HG03135 (cell line): ENCODE measurements around the gene WNT5A.

ENCODE experiments used
- ATAC-seq: cut with Tn5 transposase; IDR thresholded peaks from one replicate; pipeline ENCODE4 v1.9.1; 2021; ENCODE audit warnings: mild to moderate bottlenecking, moderate library complexity; ENCODE audit not compliant: unreplicated experiment

WNT5A gene

DNA sequence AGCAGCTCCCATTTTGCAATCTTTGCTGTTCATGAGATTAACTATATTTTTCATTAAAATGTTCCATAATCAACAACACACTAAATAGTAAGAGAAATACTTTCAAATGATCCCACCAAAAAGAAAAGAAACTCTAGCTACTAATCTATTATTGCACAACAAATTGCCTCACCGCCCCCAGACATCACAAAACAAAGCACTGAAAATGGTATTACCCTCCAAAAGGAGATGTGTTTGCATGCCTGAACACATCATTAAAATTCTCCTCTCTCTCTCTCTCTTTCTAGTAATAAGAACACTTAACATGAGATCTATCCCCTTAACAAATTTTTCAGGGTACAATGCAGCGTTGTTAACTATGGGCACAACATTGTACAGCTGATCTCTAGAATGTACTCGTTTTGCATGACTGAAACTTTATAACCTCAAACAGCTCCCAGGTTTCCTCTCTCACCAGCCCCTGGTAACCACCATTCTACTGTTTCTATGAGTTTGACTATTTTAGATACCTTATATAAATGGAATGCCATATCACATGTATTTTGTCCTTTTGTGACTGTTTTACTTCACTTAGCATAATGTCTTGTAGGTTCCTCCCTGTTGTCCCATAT, 33.1 kb downstream of the WNT5A start:
- no peak for ATAC-seq

DNA sequence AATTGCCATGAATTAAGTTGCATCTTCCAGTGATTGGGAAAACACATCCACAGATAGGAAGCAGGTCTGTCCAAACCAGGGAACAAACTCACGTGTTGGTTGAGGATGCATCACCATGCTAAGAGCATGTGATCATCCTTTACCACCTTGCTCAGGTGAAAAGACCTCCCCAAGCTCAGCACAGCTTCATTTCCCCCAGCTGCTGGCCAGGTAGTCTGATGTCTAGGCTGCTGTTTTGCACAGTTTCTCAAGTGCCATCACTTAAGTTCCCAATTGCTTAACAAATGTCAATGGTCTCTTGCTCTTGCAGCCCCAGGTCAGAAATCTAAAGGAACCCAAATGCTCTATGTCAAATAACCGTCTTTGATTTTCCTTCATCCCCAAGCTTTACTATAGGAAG, 34.2 kb downstream of the WNT5A start:
- no peak for ATAC-seq

DNA sequence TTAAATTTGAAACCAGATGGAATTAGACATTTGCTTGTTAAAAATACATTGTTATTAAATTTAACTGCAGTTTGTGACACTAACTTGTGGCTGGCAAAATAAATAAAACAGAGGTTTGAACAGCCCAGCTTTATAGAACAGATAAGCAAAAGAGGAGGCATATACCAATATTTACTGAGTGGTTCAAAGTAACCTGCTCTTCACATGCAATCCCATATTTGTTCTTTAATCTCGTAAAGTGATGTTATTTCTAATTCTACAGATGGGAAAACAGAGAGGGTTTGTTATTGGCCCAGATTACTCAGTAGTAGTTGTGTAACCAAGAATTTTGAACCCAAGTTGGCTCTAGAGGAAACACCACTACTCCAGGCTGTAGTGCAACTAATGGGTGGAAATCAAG, 37.6 kb downstream of the WNT5A start:
- ATAC-seq, result no peak

DNA sequence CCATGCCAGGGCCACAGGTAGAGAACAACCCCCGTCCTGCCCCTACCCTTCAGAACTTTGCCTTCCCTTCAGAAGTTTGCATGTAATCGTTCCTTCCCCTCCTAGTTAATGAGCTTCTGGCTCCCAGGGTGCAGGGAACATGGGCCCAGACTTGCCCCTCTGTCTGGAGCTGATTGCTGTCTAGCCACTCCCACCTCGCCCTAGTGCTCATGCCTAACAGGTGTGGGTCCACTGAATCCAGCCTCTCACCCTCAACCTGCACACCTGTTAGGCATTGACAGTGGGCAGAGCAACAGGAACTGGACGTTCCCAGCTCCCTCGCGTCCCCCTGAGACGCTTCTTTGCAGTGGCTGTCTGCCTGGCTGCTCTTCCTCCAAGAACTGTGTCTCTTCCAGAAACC, 40.3 kb downstream of the WNT5A start:
- ATAC-seq, result no peak

DNA sequence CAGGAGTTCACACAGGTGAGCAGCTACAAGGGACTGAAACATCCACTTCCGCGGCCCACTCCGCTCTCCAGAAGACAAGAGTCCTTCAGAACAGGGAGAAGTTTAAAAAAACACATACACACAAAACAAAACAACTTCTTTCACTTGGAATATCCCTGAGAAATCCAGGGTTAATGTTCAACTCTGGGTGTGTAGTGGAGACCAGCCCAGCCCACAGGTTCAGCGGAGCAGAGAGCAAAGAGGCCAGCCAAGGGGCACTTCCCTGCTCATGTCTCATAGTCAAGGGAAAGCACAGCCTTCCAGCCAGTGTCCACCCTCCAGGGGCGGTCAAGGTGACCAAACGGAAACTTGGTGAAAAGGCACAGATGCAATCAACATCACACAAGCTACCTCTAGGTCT, 41.6 kb downstream of the WNT5A start:
- ATAC-seq, result no peak

DNA sequence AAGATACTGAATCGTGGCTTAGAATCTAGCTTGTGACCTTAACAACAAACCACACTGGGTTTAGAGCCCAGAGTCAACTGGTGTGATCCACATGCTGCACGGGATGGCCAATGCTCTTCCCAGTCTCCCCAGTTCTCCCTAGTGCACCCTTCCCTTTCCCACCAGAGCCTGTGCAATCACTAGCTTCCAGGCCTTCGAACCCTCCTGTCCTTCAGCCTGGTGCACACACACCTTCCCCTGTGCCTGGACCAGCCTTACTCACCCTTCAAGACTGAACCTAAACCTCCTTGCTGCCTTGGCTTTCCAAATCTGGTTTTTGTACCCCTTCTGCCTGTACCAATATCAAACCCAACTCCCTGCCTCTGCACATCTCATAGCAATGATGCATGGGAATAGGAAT, 43.8 kb downstream of the WNT5A start:
- ATAC-seq, result no peak

DNA sequence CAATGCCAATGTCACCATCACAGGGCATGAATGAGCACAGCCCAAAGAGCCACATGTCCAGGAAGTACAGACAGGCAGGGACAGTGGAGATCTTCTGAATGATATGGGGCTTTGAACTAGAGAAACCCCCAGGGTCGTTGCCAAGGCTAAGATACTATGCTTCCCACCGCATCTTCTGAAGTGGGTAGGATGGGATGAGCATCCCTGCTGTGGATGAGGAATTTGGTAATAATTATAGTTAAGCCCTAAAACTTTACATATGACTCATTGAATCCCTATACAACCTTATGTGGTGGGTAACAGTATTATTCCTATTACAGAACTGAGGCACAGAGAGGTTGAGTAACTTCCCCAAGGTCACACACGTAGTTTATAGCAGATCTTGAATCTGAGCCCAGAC, 44.2 kb downstream of the WNT5A start:
- no peak for ATAC-seq

DNA sequence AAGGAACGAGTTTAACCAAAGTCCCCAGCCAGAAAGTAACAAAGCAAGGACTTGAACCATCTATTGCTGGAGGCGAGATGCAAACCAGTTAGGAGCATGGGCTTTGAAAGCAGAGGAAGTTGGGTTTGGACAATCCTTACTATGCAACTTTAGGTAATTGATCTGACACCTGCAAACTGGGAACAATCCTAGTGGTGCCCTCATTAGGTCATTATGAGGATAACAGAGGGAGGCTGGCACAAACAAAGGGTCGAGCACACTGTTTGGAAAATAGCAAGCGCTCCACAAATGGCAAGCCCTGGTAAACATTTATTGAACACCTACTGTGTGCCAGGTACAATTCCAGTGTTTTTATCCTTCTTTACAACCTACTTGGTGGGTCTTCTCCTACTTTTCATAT, 45.6 kb downstream of the WNT5A start:
- no peak for ATAC-seq

DNA sequence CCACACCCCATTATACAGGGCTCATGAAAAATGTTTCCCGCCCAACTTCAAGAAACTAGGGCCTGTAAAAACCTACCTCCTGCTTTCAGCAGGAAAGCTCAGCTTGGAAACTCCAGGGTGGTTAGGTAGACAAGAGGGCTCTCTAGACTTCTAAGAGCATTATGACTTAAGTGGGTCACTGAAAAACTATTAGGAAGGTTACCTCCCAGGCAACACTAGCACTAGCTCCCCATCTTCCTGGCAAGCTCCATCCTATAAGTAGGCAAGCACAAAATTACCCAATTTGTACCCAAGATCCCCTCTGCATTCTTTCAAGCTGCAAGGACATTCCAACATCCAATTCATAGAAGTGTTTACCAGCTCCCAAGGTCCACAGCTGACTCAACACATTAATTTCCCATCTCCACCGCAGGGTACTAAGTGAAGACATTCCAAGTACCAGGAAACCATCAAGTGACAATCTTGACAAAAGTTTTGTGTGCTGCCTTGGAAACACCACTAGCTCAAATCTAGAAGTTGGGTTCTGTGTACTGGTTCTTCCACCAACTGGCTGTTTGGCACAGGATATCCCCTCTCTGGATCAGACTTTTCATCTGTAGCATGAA, 46.9 kb downstream of the WNT5A start:
- ATAC-seq, result no peak

DNA sequence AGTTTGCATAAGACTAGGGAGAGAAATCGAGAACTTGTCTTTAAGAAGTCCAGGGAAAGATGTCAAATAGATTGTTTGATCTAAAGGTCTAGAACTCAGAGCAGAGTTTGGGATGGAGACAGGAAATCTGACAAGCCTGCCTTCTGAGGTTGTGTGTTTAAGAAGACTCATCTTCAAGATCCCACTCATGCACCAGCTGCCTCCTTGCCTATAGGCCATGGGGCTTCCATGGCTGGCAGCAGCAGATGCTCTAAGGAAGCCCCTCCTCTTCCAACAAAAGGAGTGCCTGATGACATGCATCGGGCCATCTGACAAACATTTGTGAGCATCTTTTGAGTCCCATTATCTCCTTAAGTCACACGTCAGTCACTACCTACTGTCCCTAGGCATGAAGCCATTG, 47.4 kb downstream of the WNT5A start:
- ATAC-seq, result no peak

DNA sequence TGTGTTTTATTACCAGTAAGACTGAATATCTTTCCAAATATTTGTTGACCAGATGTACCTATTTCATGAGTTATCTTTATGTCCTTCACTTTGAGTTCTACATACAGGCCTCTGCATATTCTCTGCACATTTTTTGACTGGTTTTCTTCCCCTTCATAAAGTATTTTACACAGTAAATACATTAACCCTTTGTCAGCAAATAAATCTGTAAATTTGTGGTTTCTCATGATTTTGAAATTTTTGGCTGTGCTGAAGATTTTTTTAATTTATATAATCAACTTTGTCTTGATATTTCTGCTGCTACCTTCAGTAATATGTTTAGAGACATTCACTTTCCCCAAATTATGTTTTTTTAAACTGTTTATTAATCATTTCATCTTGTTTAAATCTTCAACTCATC, 50.5 kb downstream of the WNT5A start:
- ATAC-seq, result no peak

DNA sequence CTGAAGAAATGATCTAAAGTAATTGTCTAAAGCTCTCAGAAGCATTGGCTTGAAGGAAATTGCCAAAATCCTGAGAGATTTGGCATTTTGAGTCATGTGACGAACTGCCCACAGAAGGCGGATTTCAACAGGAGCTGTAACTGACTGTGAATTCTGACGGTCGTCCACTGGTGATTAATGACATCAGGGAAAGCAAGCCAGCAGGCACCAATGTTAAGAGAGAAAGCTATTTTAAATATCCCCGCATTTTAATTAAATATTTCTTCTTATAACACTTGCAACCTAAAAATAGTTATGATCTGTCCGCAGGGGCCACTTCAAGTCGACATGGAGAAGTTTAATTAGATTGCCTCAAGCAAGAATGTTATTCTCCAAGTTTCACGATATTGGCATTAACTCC, 51.6 kb downstream of the WNT5A start:
- no peak for ATAC-seq

DNA sequence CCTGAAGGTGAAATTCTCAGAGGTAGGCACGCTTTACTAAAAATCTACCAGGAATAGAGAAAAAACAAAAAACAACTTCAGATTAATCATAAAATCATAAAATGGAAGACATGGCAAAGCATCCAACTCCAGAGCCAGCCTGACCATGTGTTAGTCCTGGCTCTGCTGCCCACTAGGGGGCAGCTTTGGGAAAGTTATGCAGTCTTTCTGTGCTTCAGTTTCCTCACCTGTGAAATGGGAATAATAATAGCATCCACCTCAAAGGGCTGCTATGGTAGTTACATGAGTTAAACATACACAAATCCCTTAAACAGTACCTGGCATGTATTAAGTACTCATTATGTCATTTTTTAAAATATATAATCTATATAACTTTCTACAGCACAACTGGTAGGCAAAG, 52.3 kb downstream of the WNT5A start:
- ATAC-seq, result no peak

DNA sequence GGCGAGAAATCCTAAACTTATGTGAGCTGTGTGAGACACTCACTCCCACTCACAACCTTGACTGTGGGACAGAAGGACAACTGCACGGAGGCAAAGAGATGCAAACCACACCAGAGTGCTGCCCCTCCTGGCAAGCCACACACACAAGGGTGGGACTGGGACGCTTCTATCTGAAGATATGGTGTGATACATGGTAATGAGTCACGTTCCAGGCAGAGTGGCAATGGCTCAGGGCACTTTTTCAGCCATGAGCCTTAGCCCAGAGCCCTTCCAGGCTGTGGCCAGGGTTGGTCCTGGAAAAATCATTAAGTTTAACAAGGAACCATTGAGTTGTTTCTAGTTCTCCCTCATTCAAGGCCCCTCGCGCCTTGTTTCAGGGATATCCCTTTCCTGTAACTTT, 56.1 kb downstream of the WNT5A start:
- no peak for ATAC-seq

DNA sequence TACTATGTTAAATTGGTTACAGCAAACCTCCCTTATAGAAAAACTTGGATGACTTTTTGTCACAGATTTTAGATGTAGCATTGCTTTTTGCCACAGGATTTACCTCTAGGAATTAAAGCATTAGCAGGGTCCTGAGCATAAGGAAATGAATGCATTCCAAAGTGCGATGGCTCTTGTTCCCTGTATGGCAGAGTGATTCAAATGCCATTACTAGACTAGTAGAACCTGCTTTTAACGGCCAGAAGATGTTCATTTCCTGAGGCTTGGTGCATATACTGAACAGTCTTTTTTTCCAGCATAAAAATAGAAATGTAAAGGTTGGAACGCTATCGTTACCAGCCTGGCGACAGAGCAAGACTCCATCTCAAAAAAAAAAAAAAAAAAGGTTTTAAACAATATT, 59.4 kb downstream of the WNT5A start:
- no peak for ATAC-seq

DNA sequence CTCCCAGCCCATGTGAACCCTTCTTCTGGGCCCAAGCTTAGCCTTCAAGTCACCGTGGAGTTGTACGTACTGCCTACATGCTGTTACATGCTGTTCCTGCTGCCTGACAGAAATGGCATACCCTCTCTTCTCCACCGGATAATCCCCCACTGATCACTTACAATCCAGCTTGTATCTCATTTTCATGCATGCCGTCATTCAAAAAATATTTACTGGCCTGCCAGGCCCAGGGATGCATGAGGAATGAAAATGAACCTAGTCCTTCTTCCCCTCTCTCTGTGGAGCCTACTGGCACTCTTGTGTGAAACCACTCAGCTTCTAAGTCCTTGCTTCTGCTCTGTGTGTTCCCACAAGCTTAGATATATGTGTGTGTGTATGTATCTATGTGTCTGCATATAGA, 60.6 kb downstream of the WNT5A start:
- ATAC-seq, result no peak

DNA sequence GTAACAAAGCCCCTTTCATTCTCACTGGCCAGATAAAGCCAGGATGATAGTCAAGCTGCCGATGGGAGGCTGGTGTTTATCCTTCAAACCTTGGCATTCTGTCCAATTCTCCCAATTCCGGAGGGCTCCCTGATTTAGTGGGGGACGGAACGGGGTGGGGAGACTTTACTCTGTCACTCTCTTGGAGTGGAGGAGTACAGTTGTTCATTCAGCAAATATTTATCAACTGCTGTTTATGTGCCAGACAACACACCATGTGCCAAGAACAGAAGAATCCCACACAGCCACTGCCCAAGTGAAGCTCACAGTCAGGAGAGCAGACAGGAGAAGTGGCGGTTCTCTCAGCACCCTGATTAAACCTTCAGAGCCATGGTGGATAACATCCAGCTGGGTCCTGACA, 63.3 kb downstream of the WNT5A start:
- ATAC-seq, result no peak

DNA sequence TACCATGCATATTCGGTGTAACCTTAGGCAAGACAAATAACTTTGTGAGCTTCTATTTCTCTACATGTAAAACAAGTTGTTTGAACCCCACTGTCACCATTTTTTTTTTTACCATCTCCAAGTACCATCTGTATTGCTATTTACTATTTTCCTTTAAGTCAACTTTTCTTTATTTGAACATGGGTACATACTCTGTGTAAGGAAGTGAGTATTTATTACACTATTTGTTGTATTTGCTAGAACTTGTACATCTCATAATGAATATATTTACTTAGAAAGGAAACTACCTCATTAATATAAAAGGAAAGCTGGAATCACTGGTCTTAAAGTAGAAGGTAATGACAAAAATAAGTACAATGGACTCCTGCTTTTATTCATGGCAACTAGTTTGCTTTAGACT, 69.9 kb downstream of the WNT5A start:
- no peak for ATAC-seq

DNA sequence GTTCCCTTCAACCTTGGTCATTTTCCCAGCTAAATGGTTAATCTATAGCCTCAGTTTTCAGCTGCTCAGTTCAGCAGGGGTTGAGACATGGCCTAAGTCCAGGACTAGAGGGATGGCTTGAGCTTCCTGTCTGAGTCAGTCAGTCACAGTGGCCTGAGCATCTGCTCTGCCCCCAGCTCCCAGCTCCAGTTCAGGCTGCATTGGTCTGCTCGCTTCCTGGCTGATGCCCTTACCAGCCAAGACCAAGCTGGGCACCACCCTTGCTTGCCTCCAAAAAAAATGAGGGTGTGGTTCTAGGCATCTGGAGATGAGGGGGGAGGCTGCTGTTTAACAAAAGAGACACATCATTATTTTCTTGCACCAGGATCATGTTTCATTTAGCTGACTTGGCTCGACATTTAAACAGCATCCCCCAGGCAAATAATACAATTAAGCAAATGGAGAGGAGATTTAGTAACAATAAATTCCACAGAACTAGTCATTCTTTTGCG, 70.7 kb downstream of the WNT5A start:
- ATAC-seq, result no peak
